ENCODE results near the gene ALDH1B1. TPM values are rescaled to one million over a fixed set of nuclear protein-coding genes. Genes with fewer than 3 reads are reported as not detected.

Gene ALDH1B1
- total and polyA plus RNA-seq, 9 of the 15 experiments (the other 6 are each of a cell fraction or from before 2014, with no cell fraction given) = 8.6 to 46.5 (median 30.8) TPM

- no peak for TF ChIP-seq NFATC3 (IDR thresholded peaks at IDR 0.05)
- no peak for TF ChIP-seq SNAPC5 (CRISPR knock-in tag; IDR thresholded peaks at IDR 0.05)
- no peak for TF ChIP-seq HMG20B (CRISPR knock-in tag; IDR thresholded peaks at IDR 0.05)
- no peak for TF ChIP-seq ZNF134 (CRISPR knock-in tag; conservative IDR thresholded peaks at IDR 0.05)
- TF ChIP-seq RBM39 (optimal IDR thresholded peaks at IDR 0.05; ENCODE audit: low read depth, low read length) = no peak
- TF ChIP-seq ZBTB43 (CRISPR knock-in tag; IDR thresholded peaks at IDR 0.05) = no peak
- TF ChIP-seq ZNF707 (CRISPR knock-in tag; conservative IDR thresholded peaks at IDR 0.05) = no peak
- no peak for TF ChIP-seq IRF9 (tag; IDR thresholded peaks at IDR 0.05)
- TF ChIP-seq POLR2H (tag; IDR thresholded peaks at IDR 0.05; ENCODE audit: low read depth) = no peak
- TF ChIP-seq ZNF764 (CRISPR knock-in tag; IDR thresholded peaks at IDR 0.05; ENCODE audit: low read depth) = no peak
- TF ChIP-seq HCFC1 (IDR thresholded peaks at IDR 0.05; ENCODE audit: low read depth, low read length) = no peak
- TF ChIP-seq NCOA1 (IDR thresholded peaks at IDR 0.05; ENCODE audit: low read depth) = no peak
Observed at GRCh38 chr9:38385896-38386295, 6.6 kb upstream of the ALDH1B1 start (continued).
